Endodermal cell (in vitro differentiated cells): ENCODE measurements around the gene PGBD5. TPM values are rescaled to one million over a fixed set of nuclear protein-coding genes. Genes with fewer than 3 reads are reported as not detected.

Experiments used
- DNase-seq: peaks from one replicate; pipeline ENCODE4 v3.0.0-alpha.2; 2017
- H3K27ac ChIP-seq: 2 replicates; pipeline ENCODE4 v1.5.1; 2013; ENCODE audit warnings: mild to moderate bottlenecking, low read depth, low read length, moderate library complexity
- H3K27me3 ChIP-seq: 2 replicates; pipeline ENCODE4 v1.6.1; 2013; ENCODE audit warnings: mild to moderate bottlenecking, low read length, moderate library complexity; ENCODE audit not compliant: insufficient read depth, control insufficient read depth, poor library complexity, severe bottlenecking
- H3K36me3 ChIP-seq: 2 replicates; pipeline ENCODE4 v1.7.0; 2013; ENCODE audit warnings: mild to moderate bottlenecking, low read length, moderate library complexity; ENCODE audit not compliant: control insufficient read depth, insufficient read depth
- H3K4me1 ChIP-seq: one replicate; pipeline ENCODE4 v1.7.0; 2013; ENCODE audit warnings: low read length; ENCODE audit not compliant: control insufficient read depth, insufficient read depth
- H3K4me3 ChIP-seq: 2 replicates; pipeline ENCODE4 v1.5.1; 2013; ENCODE audit warnings: mild to moderate bottlenecking, low read length, moderate library complexity
- H3K9ac ChIP-seq: 2 replicates; pipeline ENCODE4 v1.6.1; 2013; ENCODE audit warnings: mild to moderate bottlenecking, low read length, moderate library complexity; ENCODE audit not compliant: poor library complexity, severe bottlenecking; ENCODE audit errors: extremely low read depth
- H3K9me3 ChIP-seq: 2 replicates; pipeline ENCODE4 v1.6.1; 2013; ENCODE audit warnings: mild to moderate bottlenecking, low read length, moderate library complexity; ENCODE audit not compliant: control insufficient read depth
- H3K27ac Mint-ChIP-seq: 2 replicates; pipeline ENCODE4 v1.8.0; 2020; ENCODE audit warnings: mixed read lengths
- H3K27me3 Mint-ChIP-seq: 2 replicates; pipeline ENCODE4 v1.8.0; 2021; ENCODE audit warnings: mild to moderate bottlenecking, mixed read lengths; ENCODE audit not compliant: insufficient read depth
- H3K36me3 Mint-ChIP-seq: 2 replicates; pipeline ENCODE4 v1.8.0; 2020; ENCODE audit warnings: low read depth, mixed read lengths
- H3K4me1 Mint-ChIP-seq: 2 replicates; pipeline ENCODE4 v1.8.0; 2020; ENCODE audit warnings: mixed read lengths
- H3K4me3 Mint-ChIP-seq: 2 replicates; pipeline ENCODE4 v1.8.0; 2020; ENCODE audit warnings: mild to moderate bottlenecking, moderate library complexity, mixed read lengths
- H3K9me3 Mint-ChIP-seq: 2 replicates; pipeline ENCODE4 v1.8.0; 2020; ENCODE audit warnings: mild to moderate bottlenecking, mixed read lengths
- CTCF ChIP-seq: fragments of 200-600 bp; sonication (generic); conservative IDR thresholded peaks from 2 replicates; pipeline ENCODE4 v1.5.0; 2021; ENCODE audit warnings: antibody characterized with exemption, mild to moderate bottlenecking
- WGBS, 2 experiments: methylation state at CpG; one replicate each; pipeline versions ENCODE4 v1.1.5 to v1.1.7; 2013; ENCODE audit warnings: missing lambda C conversion rate in 2 of 2, mixed read lengths in 1 of 2; ENCODE audit not compliant: insufficient coverage in 1 of 2, insufficient read length in 1 of 2; 5-methylcytosine and 5-hydroxymethylcytosine counted together
- total RNA-seq, 2 donors: library from RNA; stranded (reverse); fragmentation: NEBNext Ultra II Directional in 1 of 2; extraction: Animal tissue kit (Norgen Biotek cat#: 25700) in 1 of 2; gene quantifications; 2 replicates in 1 of 2; 3 replicates in 1 of 2; pipeline ENCODE4 v1.2.1, GENCODE V29; 2021

The PGBD5 gene
- total RNA-seq, 2 donors from 2014 or later: 1.3 to 4.6 TPM

GRCh38 chr1:230458509-230458908, 32.4 kb upstream of the PGBD5 start:
- H3K9me3 Mint-ChIP-seq: no peaks in the 10 kb centered on the region
- H3K4me3 Mint-ChIP-seq: no peak overlapping the region
- Histone ChIP-seq H3K4me3 (no peak overlapping the region), H3K9ac (no peak overlapping the region), H3K36me3 (no peaks in the 10 kb centered on the region), H3K27ac (no peak overlapping the region), H3K27me3 (no peaks in the 10 kb centered on the region), H3K9me3 (no peaks in the 10 kb centered on the region), H3K4me1 (no peaks in the 10 kb centered on the region)
- TF ChIP-seq CTCF: no peak
- H3K27me3 Mint-ChIP-seq: peaks cover 7% of the 10 kb centered on the region
- 73 to 100% methylated on average over 1 of the region's 1 CpG for WGBS, 2 experiments
- H3K36me3 Mint-ChIP-seq: no peaks in the 10 kb centered on the region
- no peaks in the 10 kb centered on the region for H3K4me1 Mint-ChIP-seq
- DNase-seq: no peak
- H3K27ac Mint-ChIP-seq: no peak overlapping the region

- no peaks in the 10 kb centered on the region for H3K4me1 ChIP-seq
- WGBS, 2 experiments: 92 to 96% methylated on average over 6 to 9 of the region's 9 CpGs
- H3K4me3 ChIP-seq: no peak overlapping the region
- Mint-ChIP-seq H3K27me3 (peaks cover 4% of the 10 kb centered on the region), H3K9me3 (no peaks in the 10 kb centered on the region), H3K36me3 (no peaks in the 10 kb centered on the region), H3K4me1 (no peaks in the 10 kb centered on the region), H3K4me3 (no peak overlapping the region), H3K27ac (no peak overlapping the region)
- H3K9ac ChIP-seq: no peak overlapping the region
- H3K27me3 ChIP-seq: no peaks in the 10 kb centered on the region
- TF ChIP-seq CTCF: no peak
- no peak for DNase-seq
- H3K27ac ChIP-seq: no peak overlapping the region
- no peaks in the 10 kb centered on the region for H3K36me3 ChIP-seq
- no peaks in the 10 kb centered on the region for H3K9me3 ChIP-seq
These were observed 30.3 kb upstream of the PGBD5 start for GRCh38 chr1:230456478-230456877.

GRCh38 chr1:230455291-230455690, 29.2 kb upstream of the PGBD5 start:
- H3K27ac ChIP-seq: no peak overlapping the region
- H3K9ac ChIP-seq: no peak overlapping the region
- H3K27me3 ChIP-seq: no peaks in the 10 kb centered on the region
- peaks cover 4% of the 10 kb centered on the region for H3K27me3 Mint-ChIP-seq
- DNase-seq: no peak
- no peaks in the 10 kb centered on the region for H3K4me1 ChIP-seq
- WGBS, 2 experiments: 93% methylated on average over 1 of the region's 1 CpG; no CpG with 5 or more reads in 1 of the 2 experiments
- H3K4me3 ChIP-seq: no peak overlapping the region
- H3K27ac Mint-ChIP-seq: no peak overlapping the region
- H3K4me1 Mint-ChIP-seq: no peaks in the 10 kb centered on the region
- no peak overlapping the region for H3K4me3 Mint-ChIP-seq
- no peak for TF ChIP-seq CTCF
- H3K36me3 ChIP-seq: no peaks in the 10 kb centered on the region
- H3K36me3 Mint-ChIP-seq: no peaks in the 10 kb centered on the region
- no peaks in the 10 kb centered on the region for H3K9me3 ChIP-seq
- no peaks in the 10 kb centered on the region for H3K9me3 Mint-ChIP-seq
